ENCODE measurements around the gene PCED1B. TPM values are rescaled to one million over a fixed set of nuclear protein-coding genes. Genes with fewer than 3 reads are reported as not detected.

PCED1B gene
- total and polyA plus RNA-seq, 4 experiments from 2014 or later: 44.3 to 74.6 (median 47.8) TPM

DNA sequence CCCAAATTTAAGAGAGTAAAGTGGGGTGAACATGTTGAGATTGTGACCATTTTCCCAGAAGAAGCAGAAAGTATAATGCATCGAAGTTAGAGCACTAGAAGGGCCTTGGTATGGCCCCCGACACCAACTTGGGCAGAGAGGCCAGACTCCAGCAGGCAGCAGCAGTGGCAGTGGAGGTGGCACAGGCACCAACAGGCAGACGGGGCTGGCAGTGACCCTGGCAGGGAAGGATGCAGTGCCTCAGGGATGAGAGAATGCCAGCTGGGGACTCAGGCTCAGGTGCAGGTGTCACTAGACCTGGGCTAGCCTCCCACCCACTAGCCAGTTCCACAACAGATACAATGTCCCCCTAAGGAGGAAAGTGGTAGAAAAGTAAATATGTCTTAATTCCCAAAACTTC lies 28.0 kb downstream of the PCED1B start:
- no peaks in the 10 kb centered on the region for H3K27me3 ChIP-seq (ENCODE audit: insufficient read depth, low read length)
- Mint-ChIP-seq H3K4me1 (peaks cover 17 to 36% (median 29%) of the 10 kb centered on the region in 4 donors), H3K36me3 (peaks cover 31 to 65% of the 10 kb centered on the region in 2 donors), H3K9me3 (no peaks in the 10 kb centered on the region), H3K4me3 (no peak overlapping the region), H3K27ac (no peak overlapping the region), H3K27me3 (no peaks in the 10 kb centered on the region)
- H3K4me1 ChIP-seq (ENCODE audit: insufficient read depth, low read length): peaks cover 28% of the 10 kb centered on the region
- no peak overlapping the region for H3K4me3 ChIP-seq (ENCODE audit: low read length in 2 of 2)
- no peaks in the 10 kb centered on the region for H3K9me3 ChIP-seq (ENCODE audit: control insufficient read depth in 1 of 2, low read length in 2 of 2)
- POLR2A ChIA-PET (ENCODE audit: partially characterized antibody): no interaction called here
- no peak for DNase-seq
- CTCF ChIA-PET (ENCODE audit: partially characterized antibody): no interaction called here
- intact Hi-C loops (cut with micrococcal nuclease): no loop called here
- no peaks in the 10 kb centered on the region for H3K36me3 ChIP-seq (ENCODE audit: insufficient read depth, low read length)
- H3K27ac ChIP-seq (ENCODE audit: low read depth, low read length): no peak overlapping the region

DNA sequence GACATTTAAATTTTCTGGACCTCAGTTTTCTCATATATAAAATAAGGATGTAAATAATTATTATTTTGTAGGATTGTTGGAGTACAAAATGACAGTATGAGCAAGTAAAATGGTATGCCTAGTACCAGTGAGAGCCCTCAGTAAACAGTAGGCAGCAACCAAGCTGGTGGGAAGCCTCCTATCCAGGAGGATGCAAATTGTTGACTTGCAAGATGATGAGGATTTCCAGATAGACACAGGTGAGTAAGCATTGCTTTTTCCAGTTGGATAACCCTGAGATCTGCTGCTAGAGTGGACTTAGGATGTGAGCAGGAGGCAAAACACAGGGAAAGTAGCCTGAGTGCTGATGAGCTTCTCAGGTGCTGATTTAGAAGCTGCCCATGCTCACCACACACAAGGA lies 28.5 kb downstream of the PCED1B start:
- no peak for DNase-seq
- Histone ChIP-seq H3K9me3 (ENCODE audit: control insufficient read depth in 1 of 2, low read length in 2 of 2) (no peaks in the 10 kb centered on the region), H3K27me3 (ENCODE audit: insufficient read depth, low read length) (no peaks in the 10 kb centered on the region), H3K27ac (ENCODE audit: low read depth, low read length) (no peak overlapping the region), H3K36me3 (ENCODE audit: insufficient read depth, low read length) (no peaks in the 10 kb centered on the region), H3K4me3 (ENCODE audit: low read length in 2 of 2) (no peak overlapping the region), H3K4me1 (ENCODE audit: insufficient read depth, low read length) (peaks cover 29% of the 10 kb centered on the region)
- H3K9me3 Mint-ChIP-seq: no peaks in the 10 kb centered on the region
- ChIA-PET CTCF (ENCODE audit: partially characterized antibody) (interaction anchor here (0.9 kb wide), 1 partner anchor 22 kb away, joined by 3 read pairs; no protein-coding TSS in a partner anchor), POLR2A (ENCODE audit: partially characterized antibody) (no interaction called here)
- intact Hi-C loops (cut with micrococcal nuclease): no loop called here
- no peak overlapping the region for H3K4me3 Mint-ChIP-seq
- H3K27ac Mint-ChIP-seq: no peak overlapping the region
- no peaks in the 10 kb centered on the region for H3K27me3 Mint-ChIP-seq
- H3K4me1 Mint-ChIP-seq: peaks cover 20 to 40% (median 33%) of the 10 kb centered on the region in 4 donors
- H3K36me3 Mint-ChIP-seq: peaks cover 35 to 68% of the 10 kb centered on the region in 2 donors

DNA sequence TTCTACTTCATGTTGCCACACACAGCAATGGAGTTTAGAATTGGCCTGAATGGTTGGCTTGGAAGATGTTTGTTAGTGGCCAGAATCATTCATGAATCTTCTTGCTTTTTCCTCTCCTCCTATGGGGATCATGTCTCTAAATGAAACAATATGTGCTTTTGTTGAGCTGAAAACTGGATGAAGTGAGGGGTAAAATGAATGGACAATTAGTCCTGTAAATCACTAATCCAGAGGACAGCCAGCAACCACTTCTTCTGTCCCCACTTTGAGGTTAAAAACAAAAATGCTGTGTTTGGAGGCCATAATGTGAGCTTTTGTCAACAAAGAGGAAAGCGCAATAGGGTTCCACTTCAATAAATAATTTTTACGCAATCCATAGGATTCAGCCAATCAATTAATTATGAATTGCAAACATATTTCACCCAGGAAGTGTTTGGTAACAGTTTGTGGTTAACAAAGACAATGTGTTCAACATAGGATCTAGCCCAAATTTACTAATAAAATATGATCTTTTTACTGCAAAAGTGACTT lies 30.7 kb downstream of the PCED1B start:
- H3K4me1 ChIP-seq (ENCODE audit: insufficient read depth, low read length): peaks cover 29% of the 10 kb centered on the region
- peaks cover 20 to 43% (median 37%) of the 10 kb centered on the region in 4 donors for H3K4me1 Mint-ChIP-seq
- no peaks in the 10 kb centered on the region for H3K27me3 ChIP-seq (ENCODE audit: insufficient read depth, low read length)
- H3K4me3 ChIP-seq (ENCODE audit: low read length in 2 of 2): no peak overlapping the region
- no peaks in the 10 kb centered on the region for H3K9me3 ChIP-seq (ENCODE audit: control insufficient read depth in 1 of 2, low read length in 2 of 2)
- no peaks in the 10 kb centered on the region for H3K36me3 ChIP-seq (ENCODE audit: insufficient read depth, low read length)
- ChIA-PET POLR2A (ENCODE audit: partially characterized antibody) (no interaction called here), CTCF (ENCODE audit: partially characterized antibody) (interaction anchor here (0.9 to 1.1 kb wide), 2 partner anchors 30 to 83 kb away, joined by 3 read pairs; partner anchors contain the start of genes AMIGO2 and PCED1B)
- peaks cover 45 to 67% of the 10 kb centered on the region in 2 donors for H3K36me3 Mint-ChIP-seq
- H3K4me3 Mint-ChIP-seq: no peak overlapping the region
- no peak overlapping the region for H3K27ac Mint-ChIP-seq
- H3K9me3 Mint-ChIP-seq: no peaks in the 10 kb centered on the region
- no peak overlapping the region for H3K27ac ChIP-seq (ENCODE audit: low read depth, low read length)
- H3K27me3 Mint-ChIP-seq: no peaks in the 10 kb centered on the region
- no peak for DNase-seq
- intact Hi-C loops (cut with micrococcal nuclease): no loop called here

DNA sequence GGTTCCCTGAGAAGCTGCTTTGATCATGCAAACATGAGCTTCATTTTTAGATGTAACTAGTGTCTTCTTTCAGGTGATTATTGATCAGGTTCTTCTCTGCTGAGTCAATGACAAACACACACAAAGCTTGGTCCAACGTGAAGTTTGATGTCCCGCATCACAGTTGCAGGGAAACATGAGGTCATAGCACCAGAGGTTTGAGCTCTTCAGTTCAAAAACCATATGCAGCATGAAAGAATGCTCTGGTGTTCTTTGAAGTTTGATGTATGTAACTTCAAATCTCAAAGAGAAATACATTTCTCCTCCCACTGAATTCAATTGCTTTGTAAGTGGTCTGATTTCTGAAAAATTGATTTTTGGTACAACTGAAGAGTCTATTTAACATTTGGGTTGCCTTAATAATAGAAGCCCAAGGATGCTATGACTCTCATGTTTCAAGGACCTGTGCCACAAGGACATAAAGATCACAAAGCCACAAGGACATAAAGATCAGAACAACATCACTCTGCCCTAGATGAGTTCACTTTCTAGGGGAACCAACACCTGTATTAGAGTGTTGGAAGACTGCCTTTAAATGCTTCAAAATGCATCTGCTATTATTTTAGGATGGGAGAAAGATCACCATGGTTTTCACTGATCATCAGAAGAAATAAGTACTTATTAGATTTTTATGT lies 31.4 kb downstream of the PCED1B start:
- H3K4me1 ChIP-seq (ENCODE audit: insufficient read depth, low read length): peaks cover 29% of the 10 kb centered on the region
- intact Hi-C loops (cut with micrococcal nuclease): no loop called here
- no peak overlapping the region for H3K27ac ChIP-seq (ENCODE audit: low read depth, low read length)
- no peaks in the 10 kb centered on the region for H3K27me3 ChIP-seq (ENCODE audit: insufficient read depth, low read length)
- Mint-ChIP-seq H3K4me3 (peak overlapping the region in 4 of 8 donors; percentile 20 to 49 (median 38)), H3K27me3 (no peaks in the 10 kb centered on the region), H3K9me3 (no peaks in the 10 kb centered on the region), H3K36me3 (peaks cover 42 to 66% of the 10 kb centered on the region in 2 donors), H3K27ac (peak overlapping the region in 2 of 7 donors; percentile 51 to 57), H3K4me1 (peaks cover 20 to 43% (median 35%) of the 10 kb centered on the region in 4 donors)
- no peak overlapping the region for H3K4me3 ChIP-seq (ENCODE audit: low read length in 2 of 2)
- H3K36me3 ChIP-seq (ENCODE audit: insufficient read depth, low read length): no peaks in the 10 kb centered on the region
- CTCF ChIA-PET (ENCODE audit: partially characterized antibody): interaction anchor here (0.9 to 1.1 kb wide), 2 partner anchors 31 to 83 kb away, joined by 3 read pairs; partner anchors contain the start of genes AMIGO2 and PCED1B
- POLR2A ChIA-PET (ENCODE audit: partially characterized antibody): no interaction called here
- H3K9me3 ChIP-seq (ENCODE audit: control insufficient read depth in 1 of 2, low read length in 2 of 2): no peaks in the 10 kb centered on the region
- no peak for DNase-seq

DNA sequence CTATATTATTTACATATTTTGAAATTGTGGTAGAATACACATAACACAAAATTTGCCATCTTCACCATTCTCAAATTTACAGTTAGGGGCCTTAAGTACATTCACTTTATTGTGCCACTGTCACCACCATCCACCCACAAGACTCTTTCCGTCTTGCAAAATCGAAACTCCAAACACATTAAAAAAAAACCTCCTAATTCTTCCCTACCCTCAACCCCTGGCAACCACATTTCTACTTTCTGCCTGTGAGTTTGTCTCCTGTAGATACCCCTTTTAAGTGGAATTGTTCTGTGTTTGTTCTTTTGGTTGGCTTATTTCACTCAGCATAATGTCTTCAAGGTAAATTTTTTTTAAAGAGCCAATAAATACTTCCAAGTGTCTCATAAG lies 32.0 kb downstream of the PCED1B start:
- Mint-ChIP-seq H3K9me3 (no peaks in the 10 kb centered on the region), H3K4me3 (peak overlapping the region; percentile 31 to 73 (median 60)), H3K4me1 (peaks cover 20 to 43% (median 36%) of the 10 kb centered on the region in 4 donors), H3K27me3 (no peaks in the 10 kb centered on the region), H3K27ac (peak overlapping the region in 6 of 7 donors; percentile 3 to 80 (median 42)), H3K36me3 (peaks cover 45 to 69% of the 10 kb centered on the region in 2 donors)
- no peaks in the 10 kb centered on the region for H3K9me3 ChIP-seq (ENCODE audit: control insufficient read depth in 1 of 2, low read length in 2 of 2)
- DNase-seq: peak in 2 of 5 donors; percentile 4 to 15
- no peaks in the 10 kb centered on the region for H3K36me3 ChIP-seq (ENCODE audit: insufficient read depth, low read length)
- no peak overlapping the region for H3K4me3 ChIP-seq (ENCODE audit: low read length in 2 of 2)
- no peaks in the 10 kb centered on the region for H3K27me3 ChIP-seq (ENCODE audit: insufficient read depth, low read length)
- no peak overlapping the region for H3K27ac ChIP-seq (ENCODE audit: low read depth, low read length)
- H3K4me1 ChIP-seq (ENCODE audit: insufficient read depth, low read length): peaks cover 29% of the 10 kb centered on the region
- intact Hi-C loops (cut with micrococcal nuclease): no loop called here
- ChIA-PET POLR2A (ENCODE audit: partially characterized antibody) (interaction anchor here (0.6 to 1.2 kb wide), 2 partner anchors 10 to 90 kb away, joined by 3 read pairs; no protein-coding TSS in a partner anchor), CTCF (ENCODE audit: partially characterized antibody) (interaction anchor here (0.6 to 1.0 kb wide), 2 partner anchors 287 to 1060 kb away, joined by 3 read pairs; no protein-coding TSS in a partner anchor)

DNA sequence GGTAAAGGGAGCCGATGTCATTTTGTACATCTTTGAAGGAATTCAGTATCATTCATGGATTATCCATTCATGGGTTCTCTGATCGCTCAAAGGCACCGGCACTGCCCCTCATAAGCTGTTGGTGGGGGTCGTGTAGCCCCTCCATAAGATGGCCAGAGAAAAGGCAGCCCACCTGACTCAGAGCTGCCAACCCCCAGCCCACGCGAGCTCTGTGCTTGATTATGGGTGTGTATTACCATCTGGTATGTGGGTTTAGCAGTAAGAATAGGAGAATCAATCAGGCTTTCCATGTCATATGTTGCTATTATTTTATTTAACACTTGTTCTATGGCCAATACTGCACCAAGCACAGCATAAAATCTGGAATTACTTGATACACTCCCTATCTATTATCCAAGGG lies 32.4 kb downstream of the PCED1B start:
- peak overlapping the region in 3 of 7 donors; percentile 16 to 36 (median 26) for H3K27ac Mint-ChIP-seq
- no peaks in the 10 kb centered on the region for H3K27me3 Mint-ChIP-seq
- H3K4me1 ChIP-seq (ENCODE audit: insufficient read depth, low read length): peaks cover 29% of the 10 kb centered on the region
- ChIA-PET POLR2A (ENCODE audit: partially characterized antibody) (interaction anchor here (0.6 to 1.5 kb wide), 3 partner anchors 10 to 89 kb away, joined by 3 read pairs; partner anchors contain the start of gene AMIGO2), CTCF (ENCODE audit: partially characterized antibody) (interaction anchor here (0.6 to 1.2 kb wide), 4 partner anchors 99 to 1059 kb away, joined by 3 read pairs; no protein-coding TSS in a partner anchor)
- H3K36me3 Mint-ChIP-seq: peaks cover 42 to 64% of the 10 kb centered on the region in 2 donors
- H3K9me3 Mint-ChIP-seq: no peaks in the 10 kb centered on the region
- DNase-seq: no peak
- H3K4me1 Mint-ChIP-seq: peaks cover 20 to 43% (median 36%) of the 10 kb centered on the region in 4 donors
- H3K27me3 ChIP-seq (ENCODE audit: insufficient read depth, low read length): no peaks in the 10 kb centered on the region
- intact Hi-C loops (cut with micrococcal nuclease): no loop called here
- no peaks in the 10 kb centered on the region for H3K9me3 ChIP-seq (ENCODE audit: control insufficient read depth in 1 of 2, low read length in 2 of 2)
- no peaks in the 10 kb centered on the region for H3K36me3 ChIP-seq (ENCODE audit: insufficient read depth, low read length)
- H3K4me3 Mint-ChIP-seq: peak overlapping the region in 4 of 8 donors; percentile 31 to 73 (median 67)
- H3K4me3 ChIP-seq (ENCODE audit: low read length in 2 of 2): no peak overlapping the region
- no peak overlapping the region for H3K27ac ChIP-seq (ENCODE audit: low read depth, low read length)

DNA sequence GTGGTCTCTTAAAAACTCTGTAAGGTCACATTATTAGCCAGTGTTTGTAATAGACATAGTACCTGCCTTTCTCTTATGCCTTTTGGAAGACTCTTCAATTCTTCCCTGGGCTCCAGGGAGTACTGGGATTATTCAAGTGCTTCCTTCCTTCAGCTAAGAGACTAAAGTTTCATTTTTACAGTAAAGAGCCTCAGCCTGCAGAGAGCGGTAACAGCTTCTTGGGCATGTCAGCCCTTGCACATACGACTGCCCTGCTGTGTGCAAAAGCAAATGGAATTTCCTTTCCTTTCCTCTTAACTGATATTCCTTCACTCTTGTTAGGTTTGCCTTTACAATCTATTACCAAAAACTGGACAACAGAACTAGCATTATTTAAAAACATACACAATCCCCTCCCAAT lies 33.3 kb downstream of the PCED1B start:
- no peak for DNase-seq
- Mint-ChIP-seq H3K27me3 (no peaks in the 10 kb centered on the region), H3K9me3 (peaks cover 0 to 4% (median 0%) of the 10 kb centered on the region in 8 donors), H3K36me3 (peaks cover 35 to 62% of the 10 kb centered on the region in 2 donors), H3K27ac (peak overlapping the region in 1 of 7 donors; percentile 49), H3K4me3 (no peak overlapping the region), H3K4me1 (peaks cover 20 to 43% (median 35%) of the 10 kb centered on the region in 4 donors)
- ChIA-PET CTCF (ENCODE audit: partially characterized antibody) (interaction anchor here (0.8 to 1.2 kb wide), 3 partner anchors 95 to 194 kb away, joined by 3 read pairs; no protein-coding TSS in a partner anchor), POLR2A (ENCODE audit: partially characterized antibody) (interaction anchor here (1.2 to 1.5 kb wide), 2 partner anchors 11 to 33 kb away, joined by 3 read pairs; partner anchors contain the start of gene AMIGO2)
- Histone ChIP-seq H3K36me3 (ENCODE audit: insufficient read depth, low read length) (no peaks in the 10 kb centered on the region), H3K9me3 (ENCODE audit: control insufficient read depth in 1 of 2, low read length in 2 of 2) (no peaks in the 10 kb centered on the region), H3K27me3 (ENCODE audit: insufficient read depth, low read length) (no peaks in the 10 kb centered on the region), H3K27ac (ENCODE audit: low read depth, low read length) (no peak overlapping the region), H3K4me3 (ENCODE audit: low read length in 2 of 2) (no peak overlapping the region), H3K4me1 (ENCODE audit: insufficient read depth, low read length) (peaks cover 29% of the 10 kb centered on the region)
- intact Hi-C loops (cut with micrococcal nuclease): no loop called here
